ENCODE results near the gene TTYH3.

DNA sequence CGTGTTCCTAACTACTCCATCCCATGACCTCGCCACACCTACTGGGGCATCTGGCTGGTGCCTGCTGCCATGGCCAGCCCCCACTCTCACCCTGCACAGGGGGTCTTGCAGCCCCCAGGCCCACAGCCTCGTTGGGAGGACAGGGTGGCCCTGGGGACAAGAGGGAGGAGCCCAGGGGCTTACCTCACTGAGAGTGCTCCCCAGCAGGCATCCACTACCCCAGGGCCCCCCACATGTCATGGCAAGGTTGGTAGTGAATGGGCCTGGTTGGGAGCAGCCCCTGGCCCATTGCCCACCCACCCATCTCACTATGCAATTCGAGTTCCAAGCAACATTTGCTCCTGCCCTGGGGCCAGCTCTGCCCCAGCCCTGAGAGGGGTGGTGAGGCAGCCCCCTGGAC lies 32.2 kb downstream of the TTYH3 start:
- TF ChIP-seq ZNF384 (IDR thresholded peaks at IDR 0.05), result no peak
- TF ChIP-seq NFRKB (IDR thresholded peaks at IDR 0.05), result no peak
- TF ChIP-seq FOXM1 (IDR thresholded peaks at IDR 0.05; ENCODE audit: borderline replicate concordance), result no peak
- no peak for TF ChIP-seq PKNOX1 (IDR thresholded peaks at IDR 0.05)

Data from HEK293T (cell line).